Measurements from ENCODE around the gene PRCC.

The PRCC gene

GRCh38 chr1:156767101-156767878, at the start of gene PRCC:
PRCC (plus strand) TSS chr1:156767535; CDS start chr1:156767772, 237 bp downstream.
- DNase-seq: peak; percentile 100

- DNase-seq: no peak
Observed at GRCh38 chr1:156721131-156721530, 46.2 kb upstream of the PRCC start.

- no peak for DNase-seq
Observed at GRCh38 chr1:156721535-156721934, 45.8 kb upstream of the PRCC start.

- peak; percentile 95 for DNase-seq
Observed at GRCh38 chr1:156725683-156726280, 41.6 kb upstream of the PRCC start.

- peak; percentile 93 for DNase-seq
Observed at GRCh38 chr1:156726549-156727226, 40.6 kb upstream of the PRCC start.

GRCh38 chr1:156727492-156727891, 39.8 kb upstream of the PRCC start:
- DNase-seq: no peak

GRCh38 chr1:156727926-156728598, 39.3 kb upstream of the PRCC start, which contains the start of gene METTL25B:
METTL25B (plus strand) TSS chr1:156728469; CDS start chr1:156729105, 636 bp downstream.
- DNase-seq: peak; percentile 93

GRCh38 chr1:156728599-156729462, 38.5 kb upstream of the PRCC start, which contains the start of gene ISG20L2:
ISG20L2 (minus strand) TSS chr1:156728766; CDS start chr1:156727652, 1,114 bp downstream.
- peak; percentile 99 for DNase-seq

GRCh38 chr1:156733989-156734584, 33.2 kb upstream of the PRCC start:
- DNase-seq: no peak

- DNase-seq: no peak
Observed at GRCh38 chr1:156738407-156738806, 28.9 kb upstream of the PRCC start.

- no peak for DNase-seq
Observed at GRCh38 chr1:156738916-156739315, 28.4 kb upstream of the PRCC start.

- peak; percentile 55 for DNase-seq
Observed at GRCh38 chr1:156740237-156740740, 27.0 kb upstream of the PRCC start.

- DNase-seq: peak; percentile 100
Observed at GRCh38 chr1:156740741-156741480, 26.4 kb upstream of the PRCC start, which contains the start of gene MRPL24. MRPL24 (minus strand) TSS chr1:156741088; CDS start chr1:156738704, 2,384 bp downstream.

GRCh38 chr1:156741481-156741983, 25.8 kb upstream of the PRCC start:
- no peak for DNase-seq

GRCh38 chr1:156742017-156742416, 25.3 kb upstream of the PRCC start:
- DNase-seq: no peak

GRCh38 chr1:156742801-156743200, 24.5 kb upstream of the PRCC start:
- DNase-seq: no peak

- no peak for DNase-seq
Observed at GRCh38 chr1:156743367-156744302, 23.7 kb upstream of the PRCC start.

GRCh38 chr1:156744344-156744743, 23.0 kb upstream of the PRCC start:
- DNase-seq: no peak

- DNase-seq: no peak
Observed at GRCh38 chr1:156744786-156745419, 22.4 kb upstream of the PRCC start.

Data from hematopoietic multipotent progenitor cell treated with erythropoietin and hydrocortisone succinate and interleukin-3 and kit ligand, for 6 days (in vitro differentiated cells).